A549 (cell line): ENCODE data around the gene ATP6AP1. TPM values are rescaled to one million over a fixed set of nuclear protein-coding genes. Genes with fewer than 3 reads are reported as not detected.
"Not testable (repeated sequence)": the region's sequence is repeated elsewhere in the genome, so short reads cannot be mapped to it uniquely, and the experiment has no call there.

Source experiments
- ATAC-seq, 2 experiments: fragments of 200-7000 bp in 1 of 2; fragments of >200 bp in 1 of 2; cut with Nextera tagmentation in 1 of 2; cut with Tn5 transposase in 1 of 2; 3 replicates each; pipeline versions ENCODE4 v1.8.0 to v1.9.1; 2018 to 2020; ENCODE audit warnings: mild to moderate bottlenecking in 1 of 2, moderate library complexity in 1 of 2
- CTCF ChIA-PET: fragments of 300-600 bp; sonication (Branson Sonifier 250); formaldehyde crosslinking; extraction: SDS; loops from one replicate; lab custom pipeline; 2021; ENCODE audit warnings: antibody characterized with exemption, inconsistent platforms; lab: Yijun Ruan, JAX
- POLR2A ChIA-PET: fragments of 350-600 bp; formaldehyde crosslinking; extraction: SDS; loops from one replicate; lab custom pipeline; 2021; ENCODE audit warnings: antibody characterized with exemption, inconsistent platforms; lab: Yijun Ruan, JAX
- DNase-seq, 2 experiments: peaks; one replicate each; pipeline versions ENCODE4 v3.0.0 to v3.0.0-alpha.2; 2011 to 2016; ENCODE audit warnings: low read depth in 1 of 2, low spot score in 1 of 2
- FAIRE-seq: peaks from 2 replicates; lab custom pipeline; 2011; peaks lifted over from hg19 to GRCh38; lab: Jason Lieb, UNC
- H3K27ac ChIP-seq, 2 experiments: fragments of >200 bp; sonication (Bioruptor Twin); formaldehyde crosslinking; 3 replicates each; pipeline ENCODE4 v1.5.1; 2016 to 2017
- H3K4me1 ChIP-seq: fragments of >200 bp; sonication (Bioruptor Twin); formaldehyde crosslinking; 3 replicates; pipeline ENCODE4 v1.6.1; 2016
- H3K4me2 ChIP-seq: fragments of >200 bp; sonication (Bioruptor Twin); formaldehyde crosslinking; 3 replicates; pipeline ENCODE4 v1.6.1; 2016
- H3K4me3 ChIP-seq: fragments of >200 bp; sonication (Bioruptor Twin); formaldehyde crosslinking; 3 replicates; pipeline ENCODE4 v1.5.1; 2016
- H3K9me3 ChIP-seq: fragments of >200 bp; sonication (Bioruptor Twin); formaldehyde crosslinking; 3 replicates; pipeline ENCODE4 v1.6.1; 2016
- BHLHE40 ChIP-seq: IDR thresholded peaks from 2 replicates; pipeline ENCODE4 v1.6.1; 2012; ENCODE audit warnings: low read depth, low read length, inconsistent platforms
- CTCF ChIP-seq: fragments of >200 bp; sonication (Bioruptor Twin); formaldehyde crosslinking; IDR thresholded peaks from 3 replicates; pipeline ENCODE4 v1.5.1; 2016
- E2F6 ChIP-seq: IDR thresholded peaks from 2 replicates; pipeline ENCODE4 v1.6.1; 2012; ENCODE audit warnings: low read depth, borderline replicate concordance
- EHMT2 ChIP-seq: fragments of 200-600 bp; sonication (generic); IDR thresholded peaks from 2 replicates; pipeline ENCODE4 v1.6.1; 2016; ENCODE audit warnings: antibody characterized with exemption, low read depth, mild to moderate bottlenecking, moderate library complexity
- ESRRA ChIP-seq: fragments of 150-350 bp; IDR thresholded peaks from 2 replicates; pipeline ENCODE4 v1.6.1; 2014; ENCODE audit warnings: mild to moderate bottlenecking, low read length, borderline replicate concordance
- FOSL2 ChIP-seq, 2 experiments: fragments of 450-650 bp in 1 of 2; fragments of >200 bp in 1 of 2; sonication (Bioruptor Twin) in 1 of 2; formaldehyde crosslinking; IDR thresholded peaks; 2 replicates each; pipeline versions ENCODE4 v1.5.0 to v1.6.1; 2016 to 2020; ENCODE audit warnings: mild to moderate bottlenecking in 1 of 2, moderate library complexity in 1 of 2
- GATA3 ChIP-seq: IDR thresholded peaks from 2 replicates; pipeline ENCODE4 v1.6.1; 2012; ENCODE audit warnings: borderline replicate concordance
- HDAC2 ChIP-seq: fragments of 200-600 bp; sonication (generic); IDR thresholded peaks from 2 replicates; pipeline ENCODE4 v1.6.1; 2016
- HES2 ChIP-seq: fragments of >200 bp; sonication (Bioruptor Twin); formaldehyde crosslinking; IDR thresholded peaks from 2 replicates; pipeline ENCODE4 v1.6.1; 2016
- HOXA7 ChIP-seq: fragments of 250-450 bp; sonication (Bioruptor Pico); IDR thresholded peaks from 2 replicates; pipeline ENCODE4 v1.5.0; 2020; ENCODE audit warnings: mild to moderate bottlenecking, moderate library complexity
- JUN ChIP-seq, 2 experiments: fragments of >200 bp; sonication (Bioruptor Twin); formaldehyde crosslinking; IDR thresholded peaks; 2 replicates in 1 of 2; 3 replicates in 1 of 2; pipeline ENCODE4 v1.6.1; 2016 to 2017
- JUNB ChIP-seq: fragments of >200 bp; sonication (Bioruptor Twin); formaldehyde crosslinking; IDR thresholded peaks from 2 replicates; pipeline ENCODE4 v1.6.1; 2016
- MYC ChIP-seq: IDR thresholded peaks from 2 replicates; pipeline ENCODE4 v1.6.1; 2012; ENCODE audit warnings: mild to moderate bottlenecking, inconsistent platforms, low read length, improper control_type of control experiment, borderline replicate concordance
- POLR2A ChIP-seq: IDR thresholded peaks from 2 replicates; pipeline ENCODE4 v1.6.1; 2012; ENCODE audit warnings: mild to moderate bottlenecking, low read length
- RFX5 ChIP-seq: fragments of 450-650 bp; IDR thresholded peaks from 2 replicates; pipeline ENCODE4 v1.7.1; 2014; ENCODE audit warnings: antibody characterized with exemption, mild to moderate bottlenecking, moderate library complexity
- SREBF2 ChIP-seq: fragments of 450-650 bp; IDR thresholded peaks from 2 replicates; pipeline ENCODE4 v1.6.1; 2014; ENCODE audit warnings: mild to moderate bottlenecking, moderate library complexity
- TFCP2L1 ChIP-seq: fragments of 250-450 bp; sonication (Bioruptor Pico); IDR thresholded peaks from 2 replicates; pipeline ENCODE4 v1.5.0; 2021; ENCODE audit warnings: mild to moderate bottlenecking
- USF2 ChIP-seq: fragments of 450-650 bp; IDR thresholded peaks from 2 replicates; pipeline ENCODE4 v1.6.1; 2014; ENCODE audit warnings: antibody characterized with exemption
- WGBS: methylation state at CpG from one replicate; pipeline ENCODE4 v1.1.6; 2017; ENCODE audit errors: missing lambda C conversion rate; 5-methylcytosine and 5-hydroxymethylcytosine counted together
- polyA plus RNA-seq, 4 experiments: library from polyadenylated mRNA; depleted of rRNA in 3 of 4; stranded (reverse); fragments of >200 nt; fragmentation: RNase III in 1 of 4; extraction: RNeasy Plus Mini Kit Qiagen cat#74134 plus additional on column Dnase treatment in 1 of 4; gene quantifications; 2 replicates in 3 of 4; 3 replicates in 1 of 4; pipeline ENCODE4 v1.2.3, GENCODE V29; 2011 to 2017

The ATP6AP1 gene
- polyA plus RNA-seq, 2 of the 4 experiments (the other 2 are of a cell fraction), result 62.6 to 81.7 TPM

- ChIA-PET CTCF (interaction anchor here (3.5 kb wide), 1 partner anchor 9 kb away, joined by 49 read pairs; the partner anchor contains the start of gene FLNA), POLR2A (interaction anchor here (2.8 kb wide), 1 partner anchor 12 kb away, joined by 10 read pairs; no protein-coding TSS in a partner anchor)
Observed at GRCh38 chrX:154382483-154383069, 45.9 kb upstream of the ATP6AP1 start.

GRCh38 chrX:154383359-154384283 is 44.9 kb upstream of the ATP6AP1 start:
- 92% methylated on average over 9 of the region's 14 CpGs for WGBS
- ChIA-PET CTCF (interaction anchor here (0.7 to 3.5 kb wide), 5 partner anchors 10 to 1442 kb away, joined by 3 to 49 read pairs (median 3); partner anchors contain the start of genes FLNA and RPL10), POLR2A (interaction anchor here (1.1 to 2.8 kb wide), 3 partner anchors 11 to 14 kb away, joined by 5 to 10 read pairs (median 5); partner anchors contain the start of gene RPL10)
- TF ChIP-seq POLR2A (peak; percentile 6; the same call in 1 of the 2 replicates), TFCP2L1 (CRISPR knock-in tag) (no peak), FOSL2 (IDR thresholded peaks at IDR 0.05) (no peak), FOSL2 (CRISPR knock-in tag; IDR thresholded peaks at IDR 0.05) (no peak), GATA3 (no peak), HOXA7 (CRISPR knock-in tag) (no peak; the same call in 1 of the 2 replicates), SREBF2 (no peak), HES2 (no peak), EHMT2 (no peak), HDAC2 (no peak)
- ATAC-seq, result no peak
- H3K9me3 ChIP-seq, result no peaks in the 10 kb centered on the region
- H3K4me1 ChIP-seq, result peaks cover 15% of the 10 kb centered on the region
- H3K27ac ChIP-seq, result no peak overlapping the region
- DNase-seq, result no peak
- no peak for FAIRE-seq
- H3K4me3 ChIP-seq, result no peak overlapping the region
- no peak overlapping the region for H3K4me2 ChIP-seq

More at GRCh38 chrX:154382483-154383069, 45.9 kb upstream of the ATP6AP1 start:
- H3K4me2 ChIP-seq, result no peak overlapping the region
- no peak for DNase-seq
- TF ChIP-seq BHLHE40 (no peak), JUNB (no peak), HOXA7 (CRISPR knock-in tag) (0 out of 2 replicates have a peak, but pooled peaks have one; percentile 49), MYC (no peak), ESRRA (no peak), RFX5 (no peak), USF2 (no peak), JUN (IDR thresholded peaks at IDR 0.05) (0 out of 5 replicates have a peak, but pooled peaks of 1 of the 2 experiments have one; percentile 17)
- H3K4me1 ChIP-seq, result peaks cover 20% of the 10 kb centered on the region
- no peaks in the 10 kb centered on the region for H3K9me3 ChIP-seq
- FAIRE-seq, result no peak
- no peak overlapping the region for H3K4me3 ChIP-seq
- no peak for ATAC-seq
- WGBS, result 84% methylated on average over 10 of the region's 11 CpGs
- no peak overlapping the region for H3K27ac ChIP-seq

- ChIA-PET CTCF (interaction anchor here (0.7 to 3.5 kb wide), 5 partner anchors 11 to 1443 kb away, joined by 3 to 49 read pairs (median 3); partner anchors contain the start of genes FLNA and RPL10), POLR2A (interaction anchor here (1.1 to 2.8 kb wide), 3 partner anchors 11 to 14 kb away, joined by 5 to 10 read pairs (median 5); partner anchors contain the start of gene RPL10)
- FAIRE-seq, result no peak
- Histone ChIP-seq H3K4me2 (no peak overlapping the region), H3K4me3 (no peak overlapping the region), H3K9me3 (no peaks in the 10 kb centered on the region), H3K27ac (no peak overlapping the region), H3K4me1 (peaks cover 15% of the 10 kb centered on the region)
- no peak for DNase-seq
- no peak for ATAC-seq
- WGBS, result 87% methylated on average over 6 of the region's 8 CpGs
- TF ChIP-seq CTCF (peak; percentile 11; the same call in 1 of the 3 replicates), E2F6 (no peak)
Observed at GRCh38 chrX:154384284-154384892, 44.1 kb upstream of the ATP6AP1 start.

GRCh38 chrX:154388094-154388493 is 40.4 kb upstream of the ATP6AP1 start:
- H3K9me3 ChIP-seq, CTCF ChIA-PET, H3K4me1 ChIP-seq, DNase-seq, POLR2A ChIA-PET, H3K4me3 ChIP-seq, H3K4me2 ChIP-seq, H3K27ac ChIP-seq: not testable (repeated sequence)
- no CpG with 5 or more reads among the region's 20 CpGs for WGBS
- ATAC-seq, result peak; percentile 16 to 47
- peak; percentile 82 for FAIRE-seq

GRCh38 chrX:154388649-154389048 is 39.8 kb upstream of the ATP6AP1 start:
- H3K9me3 ChIP-seq, H3K4me2 ChIP-seq, POLR2A ChIA-PET, CTCF ChIA-PET, H3K4me3 ChIP-seq, H3K27ac ChIP-seq, H3K4me1 ChIP-seq, DNase-seq: not testable (repeated sequence)
- WGBS, result no CpG with 5 or more reads among the region's 16 CpGs
- peak; percentile 9 to 18; a peak in 5 of 6 replicates for ATAC-seq
- peak; percentile 46 for FAIRE-seq
